AG09319 (cell line): ENCODE measurements around the gene SRRM5.

Experiments
- DNase-seq: peaks from one replicate; pipeline ENCODE4 v3.0.0-alpha.2; 2010; ENCODE audit warnings: low read depth; ENCODE audit errors: extremely low read depth
- TF ChIP-seq, protein P1 (sequence below): IDR thresholded peaks from 2 replicates; pipeline ENCODE4 v1.5.1; 2011; ENCODE audit warnings: low read depth, mild to moderate bottlenecking, inconsistent platforms, low read length, moderate library complexity

Gene SRRM5

DNA sequence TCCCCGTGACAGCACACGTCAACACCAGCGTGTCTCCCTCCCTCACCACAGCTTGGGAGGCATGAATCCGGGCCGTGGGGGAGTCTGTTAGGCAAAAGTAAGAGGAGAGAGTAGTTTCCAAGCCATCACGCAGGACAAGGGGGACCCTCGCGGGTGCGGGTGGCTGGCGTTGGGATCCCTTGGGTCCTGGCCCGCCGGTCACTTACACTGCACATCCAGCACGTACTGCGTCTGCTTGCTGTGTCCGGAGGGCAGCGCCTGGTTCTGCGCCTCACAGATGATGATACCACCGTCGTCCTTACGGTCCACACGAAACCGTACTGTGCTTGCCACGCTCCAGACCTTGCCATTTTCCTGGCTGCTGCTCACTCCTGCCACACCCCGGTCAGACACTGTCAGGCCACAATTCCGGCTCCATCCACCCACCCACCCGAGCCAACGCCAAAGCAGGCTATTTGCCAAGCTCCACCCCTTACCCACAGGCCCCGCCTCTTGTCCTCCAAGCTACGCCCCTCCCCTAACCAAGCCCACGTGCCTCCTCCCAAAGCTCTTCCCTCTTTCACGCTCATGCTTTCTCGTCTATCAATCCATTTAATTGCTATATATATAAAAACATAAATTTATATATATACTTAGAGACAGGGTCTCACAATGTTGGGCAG is 14.2 kb downstream of the SRRM5 start:
- TF ChIP-seq, protein P1, sequence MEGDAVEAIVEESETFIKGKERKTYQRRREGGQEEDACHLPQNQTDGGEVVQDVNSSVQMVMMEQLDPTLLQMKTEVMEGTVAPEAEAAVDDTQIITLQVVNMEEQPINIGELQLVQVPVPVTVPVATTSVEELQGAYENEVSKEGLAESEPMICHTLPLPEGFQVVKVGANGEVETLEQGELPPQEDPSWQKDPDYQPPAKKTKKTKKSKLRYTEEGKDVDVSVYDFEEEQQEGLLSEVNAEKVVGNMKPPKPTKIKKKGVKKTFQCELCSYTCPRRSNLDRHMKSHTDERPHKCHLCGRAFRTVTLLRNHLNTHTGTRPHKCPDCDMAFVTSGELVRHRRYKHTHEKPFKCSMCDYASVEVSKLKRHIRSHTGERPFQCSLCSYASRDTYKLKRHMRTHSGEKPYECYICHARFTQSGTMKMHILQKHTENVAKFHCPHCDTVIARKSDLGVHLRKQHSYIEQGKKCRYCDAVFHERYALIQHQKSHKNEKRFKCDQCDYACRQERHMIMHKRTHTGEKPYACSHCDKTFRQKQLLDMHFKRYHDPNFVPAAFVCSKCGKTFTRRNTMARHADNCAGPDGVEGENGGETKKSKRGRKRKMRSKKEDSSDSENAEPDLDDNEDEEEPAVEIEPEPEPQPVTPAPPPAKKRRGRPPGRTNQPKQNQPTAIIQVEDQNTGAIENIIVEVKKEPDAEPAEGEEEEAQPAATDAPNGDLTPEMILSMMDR: no peak
- DNase-seq: no peak

DNA sequence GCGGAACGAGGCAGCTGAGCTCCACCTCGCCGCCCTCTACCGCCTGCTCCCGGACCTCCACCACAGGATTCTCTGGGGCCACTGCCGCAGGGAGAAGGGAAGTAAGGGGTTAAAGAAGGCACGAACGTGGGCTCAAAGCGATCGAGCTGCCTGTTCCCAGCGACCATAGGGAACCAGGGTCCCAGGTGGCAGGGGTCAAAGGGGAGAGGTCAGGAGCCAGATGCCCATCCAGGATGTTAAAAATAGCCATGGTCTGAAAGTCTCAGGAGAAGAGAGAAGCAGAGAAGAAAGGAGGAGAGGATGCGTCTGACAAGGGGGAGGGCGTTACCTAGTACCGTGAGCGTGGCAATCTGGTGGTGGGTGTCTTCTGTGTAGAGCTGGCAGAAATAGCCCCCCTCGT is 14.9 kb downstream of the SRRM5 start:
- no peak for DNase-seq
- TF ChIP-seq, protein P1: no peak

DNA sequence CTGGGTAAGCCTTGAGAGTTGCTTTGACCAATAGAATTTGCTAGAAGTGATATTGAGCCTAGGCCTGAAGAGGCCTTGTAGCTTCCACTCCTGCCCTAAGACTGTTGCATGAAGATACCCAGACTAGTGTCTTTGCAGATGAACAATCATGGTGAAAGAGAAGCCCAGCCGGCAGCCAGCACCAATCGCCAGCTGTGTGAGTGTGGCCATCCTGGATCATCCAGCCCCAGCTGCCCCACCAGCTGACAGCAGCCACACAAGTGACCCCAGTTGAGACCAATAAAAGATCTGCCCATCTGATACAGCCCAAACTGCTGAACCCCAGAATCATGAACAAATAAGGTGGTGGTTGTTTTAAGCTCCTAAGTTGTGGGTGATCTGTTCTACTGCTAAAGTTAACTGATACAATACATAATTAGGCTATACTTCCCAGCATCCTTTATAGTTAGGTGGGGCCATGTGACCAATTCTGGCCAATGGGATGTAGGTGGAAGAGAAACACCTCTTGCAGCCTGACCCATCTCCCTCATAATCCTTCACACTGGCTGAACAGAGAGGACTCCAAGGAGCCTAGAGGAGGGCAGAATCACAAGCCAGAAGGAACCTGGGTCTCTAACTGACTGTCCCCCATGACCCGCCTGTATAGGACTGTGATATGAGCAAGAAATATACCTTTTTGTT is 16.9 kb downstream of the SRRM5 start:
- TF ChIP-seq, protein P1: no peak
- no peak for DNase-seq

DNA sequence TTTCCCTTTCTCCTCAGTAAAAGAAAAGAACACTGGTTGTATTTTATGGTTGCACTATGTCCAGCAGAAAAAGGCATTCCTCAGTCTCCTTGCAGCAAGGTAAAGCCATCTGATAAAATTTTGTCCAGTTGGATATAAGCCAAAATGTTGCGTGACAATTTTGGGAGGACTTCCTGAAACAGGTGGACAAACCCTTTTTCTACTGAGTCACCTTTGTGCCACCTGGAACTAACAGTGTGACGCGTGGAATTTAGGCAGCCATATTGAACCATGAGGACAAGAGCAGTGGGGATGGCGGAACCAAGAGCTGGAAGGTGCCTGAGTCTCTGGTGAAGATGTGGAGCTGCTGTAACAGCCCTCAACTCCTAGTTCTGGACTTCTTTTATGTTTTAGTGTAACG is 19.6 kb downstream of the SRRM5 start:
- TF ChIP-seq, protein P1: no peak
- no peak for DNase-seq

DNA sequence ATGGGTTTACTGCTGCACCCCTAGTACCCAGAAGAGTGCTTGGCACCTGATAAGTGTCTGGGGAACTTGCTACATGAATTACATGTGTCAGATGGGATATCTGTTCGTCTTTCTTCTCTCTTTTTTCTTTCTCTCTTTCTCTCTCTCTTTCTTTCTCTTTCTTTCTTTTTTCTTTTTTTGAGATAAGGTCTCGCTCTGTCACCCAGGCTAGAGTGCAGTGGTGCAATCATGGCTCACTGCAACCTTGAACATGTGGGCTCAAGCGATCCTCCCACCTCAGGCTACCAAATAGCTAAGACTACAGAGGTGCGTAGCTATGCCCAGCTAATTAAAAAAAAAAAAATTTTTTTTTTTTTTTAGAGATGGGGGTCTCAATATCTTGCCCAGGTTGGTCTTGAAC is 21.6 kb downstream of the SRRM5 start:
- DNase-seq: no peak
- TF ChIP-seq, protein P1: no peak

DNA sequence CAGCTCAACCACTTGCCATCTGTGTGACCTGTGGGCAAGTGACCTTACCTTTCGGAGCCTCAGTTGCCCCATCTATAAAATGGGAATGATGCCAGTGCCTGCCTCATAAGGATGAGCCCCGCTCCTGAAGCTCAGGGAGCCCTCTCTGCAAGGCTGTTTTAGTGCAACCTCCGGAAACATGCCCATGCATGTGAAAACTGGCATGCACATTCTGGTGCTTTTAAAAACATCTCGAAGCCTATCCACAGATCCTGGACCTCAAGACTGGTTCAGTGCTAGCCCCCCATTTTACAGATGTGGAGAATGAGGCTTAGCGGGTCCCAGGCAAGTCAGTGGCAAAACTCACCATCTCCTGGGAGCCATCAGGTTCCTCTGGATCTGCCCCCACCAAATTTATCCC is 22.2 kb downstream of the SRRM5 start:
- TF ChIP-seq, protein P1: no peak
- DNase-seq: no peak

DNA sequence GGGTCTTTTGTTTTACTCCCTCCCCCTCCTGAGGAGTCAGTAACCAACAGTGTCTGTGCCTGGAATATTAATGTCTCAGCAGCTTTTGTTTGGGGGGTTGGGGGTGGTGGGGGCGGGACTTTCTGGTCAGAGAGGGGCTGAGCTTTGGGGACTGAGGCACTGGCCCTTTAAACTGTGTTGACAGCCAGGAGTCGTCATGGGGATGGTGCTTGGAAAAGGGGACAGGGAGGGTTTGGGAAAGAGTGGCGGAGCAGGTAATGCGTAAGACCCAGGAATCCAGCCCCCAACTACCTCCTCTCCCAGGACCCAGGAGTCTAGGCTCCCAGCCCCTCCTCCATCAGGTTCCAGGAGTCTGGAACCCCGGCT is 22.6 kb downstream of the SRRM5 start:
- TF ChIP-seq, protein P1: no peak

More for the DNA sequence above, 22.6 kb downstream of the SRRM5 start:
- DNase-seq: no peak
